Lower leg skin (tissue), 4 donors: ENCODE measurements around the gene CLEC2D. TPM values are rescaled to one million over a fixed set of nuclear protein-coding genes. Genes with fewer than 3 reads are reported as not detected.

ENCODE experiments used
- DNase-seq, 2 donors: peaks; one replicate each; pipeline ENCODE4 v3.0.0-alpha.2; 2019; ENCODE audit warnings: low spot score in 2 of 2
- H3K4me3 ChIP-seq: fragments of 200-600 bp; sonication (generic); 2 replicates; pipeline ENCODE4 v1.5.1; 2017; ENCODE audit warnings: mild to moderate bottlenecking, low read depth; ENCODE audit not compliant: poor library complexity, severe bottlenecking
- CTCF ChIP-seq, 3 donors: fragments of 450-650 bp; IDR thresholded peaks; one replicate each; pipeline ENCODE4 v1.5.1; 2016; ENCODE audit warnings: antibody characterized with exemption in 3 of 3, mild to moderate bottlenecking in 3 of 3, moderate library complexity in 2 of 3
- POLR2A ChIP-seq, 2 donors: fragments of 450-650 bp; IDR thresholded peaks; one replicate each; pipeline ENCODE4 v1.6.1; 2016 to 2017; ENCODE audit warnings: antibody characterized with exemption in 2 of 2, mild to moderate bottlenecking in 1 of 2, moderate library complexity in 1 of 2
- WGBS, 2 donors: methylation state at CpG; one replicate each; pipeline ENCODE4 v1.1.5; 2018; 5-methylcytosine and 5-hydroxymethylcytosine counted together
- intact Hi-C: fragments of 100-400 bp; cut with DNase I; formaldehyde crosslinking; loops from one replicate; pipeline ENCODE4 v1.15.0; 2023; ENCODE audit warnings: low total_unique reads
- total RNA-seq, 4 donors: library from RNA; depleted of rRNA; stranded (reverse); fragments of >200 nt; gene quantifications; one replicate each; pipeline ENCODE4 v1.1.0, GENCODE V29; 2016

The CLEC2D gene
- total RNA-seq, 4 donors from 2014 or later, result 1.6 to 7.8 (median 2.5) TPM

- WGBS, 2 donors, result 70% methylated on average over 2 of the region's 2 CpGs
- DNase-seq, result no peak
- H3K4me3 ChIP-seq, result no peak overlapping the region
- intact Hi-C loops, result no loop called here
- TF ChIP-seq CTCF (IDR thresholded peaks at IDR 0.05) (no peak), POLR2A (IDR thresholded peaks at IDR 0.05) (no peak)
Measured at GRCh38 chr12:9634969-9635754, 34.4 kb upstream of the CLEC2D start.

GRCh38 chr12:9636150-9636850, 33.2 kb upstream of the CLEC2D start:
- no peak overlapping the region for H3K4me3 ChIP-seq
- 84 to 86% methylated on average over 4 of the region's 4 CpGs for WGBS, 2 donors
- TF ChIP-seq CTCF (IDR thresholded peaks at IDR 0.05) (no peak), POLR2A (IDR thresholded peaks at IDR 0.05) (no peak)
- intact Hi-C loops, result no loop called here
- no peak for DNase-seq

GRCh38 chr12:9636851-9637206, 32.7 kb upstream of the CLEC2D start:
- intact Hi-C loops, result no loop called here
- no peak for TF ChIP-seq CTCF (IDR thresholded peaks at IDR 0.05)
- no peak for TF ChIP-seq POLR2A (IDR thresholded peaks at IDR 0.05)
- no peak overlapping the region for H3K4me3 ChIP-seq
- no peak for DNase-seq
- WGBS, 2 donors, result 85 to 90% methylated on average over 5 of the region's 5 CpGs

GRCh38 chr12:9640024-9640423, 29.5 kb upstream of the CLEC2D start:
- no peak overlapping the region for H3K4me3 ChIP-seq
- TF ChIP-seq CTCF (IDR thresholded peaks at IDR 0.05) (no peak), POLR2A (IDR thresholded peaks at IDR 0.05) (no peak)
- 89% methylated on average over 2 of the region's 2 CpGs for WGBS, 2 donors
- intact Hi-C loops, result no loop called here
- no peak for DNase-seq

GRCh38 chr12:9642606-9643265, 26.8 kb upstream of the CLEC2D start:
- DNase-seq, result no peak
- H3K4me3 ChIP-seq, result no peak overlapping the region
- TF ChIP-seq CTCF (IDR thresholded peaks at IDR 0.05), result no peak
- intact Hi-C loops, result no loop called here
- WGBS, 2 donors, result 86 to 87% methylated on average over 15 of the region's 15 CpGs
